A673 (cell line): Measurements from ENCODE around the gene PIK3CD. TPM values are rescaled to one million over a fixed set of nuclear protein-coding genes. Genes with fewer than 3 reads are reported as not detected.

Experiments used
- BruUV-seq: library from RNA; stranded (reverse); fragments of 400-500 nt; replicated peaks from 2 replicates; lab custom pipeline; 2021; lab: Mats Ljungman, UMichigan
- CTCF ChIA-PET: fragments of 300-600 bp; sonication (Branson Sonifier 250); formaldehyde crosslinking; loops from one replicate; lab custom pipeline; 2022; ENCODE audit warnings: antibody characterized with exemption; lab: Charles Lee
- POLR2A ChIA-PET: fragments of 300-600 bp; sonication (Branson Sonifier 250); formaldehyde crosslinking; loops from one replicate; lab custom pipeline; 2022; ENCODE audit warnings: antibody characterized with exemption; ENCODE audit not compliant: low non-redundant PET; lab: Charles Lee
- DNase-seq: peaks from one replicate; pipeline ENCODE4 v3.0.0-alpha.2; 2015; ENCODE audit warnings: low spot score
- H3K27ac ChIP-seq: fragments of 200-600 bp; sonication (generic); 2 replicates; pipeline ENCODE4 v1.5.1; 2016; ENCODE audit warnings: mixed run types, low read depth, mild to moderate bottlenecking, mixed read lengths, antibody characterized with exemption, low read length; ENCODE audit not compliant: poor library complexity, severe bottlenecking
- H3K27me3 ChIP-seq: fragments of 200-600 bp; sonication (generic); replicated peaks from 2 replicates; pipeline ENCODE4 v1.6.1; 2017; ENCODE audit warnings: mixed run types, low read depth, mild to moderate bottlenecking, mixed read lengths, antibody characterized with exemption, low read length; ENCODE audit not compliant: insufficient read depth, poor library complexity
- H3K36me3 ChIP-seq: fragments of 200-600 bp; sonication (generic); 2 replicates; pipeline ENCODE4 v1.6.1; 2016; ENCODE audit warnings: mixed run types, mild to moderate bottlenecking, mixed read lengths, antibody characterized with exemption, low read length; ENCODE audit not compliant: insufficient read depth, poor library complexity, severe bottlenecking
- H3K4me1 ChIP-seq: fragments of 200-600 bp; sonication (generic); 2 replicates; pipeline ENCODE4 v1.6.1; 2017; ENCODE audit warnings: mixed run types, mild to moderate bottlenecking, mixed read lengths, antibody characterized with exemption, low read length; ENCODE audit not compliant: insufficient read depth, poor library complexity, severe bottlenecking
- H3K4me3 ChIP-seq: fragments of 200-600 bp; sonication (generic); 2 replicates; pipeline ENCODE4 v1.5.1; 2016; ENCODE audit warnings: low read depth, mixed run types, mild to moderate bottlenecking, mixed read lengths, low read length; ENCODE audit not compliant: poor library complexity, severe bottlenecking
- H3K9me3 ChIP-seq: fragments of 200-600 bp; sonication (generic); 2 replicates; pipeline ENCODE4 v1.6.1; 2016; ENCODE audit warnings: mixed run types, low read depth, mild to moderate bottlenecking, mixed read lengths, antibody characterized with exemption, low read length; ENCODE audit not compliant: poor library complexity, severe bottlenecking
- CTCF ChIP-seq: fragments of 300-800, 200-600 bp; sonication (generic); conservative IDR thresholded peaks from 2 replicates; pipeline ENCODE4 v1.5.1; 2017; ENCODE audit warnings: low read depth, mild to moderate bottlenecking, antibody characterized with exemption, low read length, moderate library complexity, mixed read lengths
- EZH2 ChIP-seq: fragments of 200-600 bp; sonication (generic); IDR thresholded peaks from 2 replicates; pipeline ENCODE4 v1.6.1; 2017; ENCODE audit warnings: borderline replicate concordance, low read depth, mild to moderate bottlenecking, mixed read lengths, antibody characterized with exemption, low read length; ENCODE audit not compliant: poor library complexity, severe bottlenecking
- intact Hi-C: fragments of 100-400 bp; cut with micrococcal nuclease; formaldehyde crosslinking; loops from one replicate; pipeline ENCODE4 v1.10.0; 2022; ENCODE audit not compliant: unreplicated experiment
- total RNA-seq: library from RNA; stranded (reverse); gene quantifications from 2 replicates; pipeline ENCODE4 v1.2.3, GENCODE V29; 2021

PIK3CD gene
- total RNA-seq, 1 experiment from 2014 or later, result 2.1 TPM

- H3K27ac ChIP-seq, result no peak overlapping the region
- CTCF ChIA-PET, result interaction anchor here (0.6 kb wide), 1 partner anchor 32 kb away, joined by 4 read pairs; no protein-coding TSS in a partner anchor
Observed at GRCh38 chr1:9611716-9612115, 39.8 kb upstream of the PIK3CD start.

GRCh38 chr1:9612162-9612845 lies 39.2 kb upstream of the PIK3CD start:
- no peak overlapping the region for H3K4me3 ChIP-seq
- intact Hi-C loops, result no loop called here
- H3K4me1 ChIP-seq, result no peaks in the 10 kb centered on the region
- no peak overlapping the region for H3K27ac ChIP-seq
- BruUV-seq, result no TSS peak
- POLR2A ChIA-PET, result no interaction called here
- no peak for DNase-seq
- TF ChIP-seq EZH2, result no peak
- no peak for TF ChIP-seq CTCF
- no peaks in the 10 kb centered on the region for H3K27me3 ChIP-seq
- peaks cover 50% of the 10 kb centered on the region for H3K36me3 ChIP-seq
- CTCF ChIA-PET, result interaction anchor here (0.6 kb wide), 1 partner anchor 33 kb away, joined by 4 read pairs; no protein-coding TSS in a partner anchor
- no peaks in the 10 kb centered on the region for H3K9me3 ChIP-seq

More at GRCh38 chr1:9611716-9612115, 39.8 kb upstream of the PIK3CD start:
- H3K4me1 ChIP-seq, result no peaks in the 10 kb centered on the region
- TF ChIP-seq EZH2, result no peak
- TF ChIP-seq CTCF, result no peak
- no peaks in the 10 kb centered on the region for H3K9me3 ChIP-seq
- intact Hi-C loops, result no loop called here
- no peak for DNase-seq
- H3K36me3 ChIP-seq, result peaks cover 51% of the 10 kb centered on the region
- no peak overlapping the region for H3K4me3 ChIP-seq
- no TSS peak for BruUV-seq
- POLR2A ChIA-PET, result no interaction called here
- no peaks in the 10 kb centered on the region for H3K27me3 ChIP-seq

- ChIA-PET CTCF (no interaction called here), POLR2A (no interaction called here)
- H3K9me3 ChIP-seq, result no peaks in the 10 kb centered on the region
- TF ChIP-seq CTCF (no peak), EZH2 (no peak)
- no TSS peak for BruUV-seq
- H3K27me3 ChIP-seq, result no peaks in the 10 kb centered on the region
- intact Hi-C loops, result no loop called here
- no peak overlapping the region for H3K27ac ChIP-seq
- H3K4me3 ChIP-seq, result no peak overlapping the region
- H3K36me3 ChIP-seq, result peaks cover 46% of the 10 kb centered on the region
- no peaks in the 10 kb centered on the region for H3K4me1 ChIP-seq
- DNase-seq, result no peak
Observed at GRCh38 chr1:9612871-9613624, 38.5 kb upstream of the PIK3CD start.
